ENCODE data around the gene MGRN1.

GRCh38 chr16:4685776-4686496 lies 61.3 kb downstream of the MGRN1 start:
- TF ChIP-seq CTCF (IDR thresholded peaks at IDR 0.05; ENCODE audit: insufficient read depth, low read depth, low read length) (no peak), EZH2 (IDR thresholded peaks at IDR 0.05; ENCODE audit: insufficient read depth, low read length) (no peak)

All from astrocyte (in vitro differentiated cells and primary cell).